Measurements from ENCODE around the gene ACKR2.
"Not testable (repeated sequence)": the region's sequence is repeated elsewhere in the genome, so short reads cannot be mapped to it uniquely, and the experiment has no call there.

Gene ACKR2

GRCh38 chr3:42855547-42856380 is 46.5 kb downstream of the ACKR2 start:
- DNase-seq (ENCODE audit: low read depth in 2 of 2) = no peak

- no peak for DNase-seq (ENCODE audit: low read depth in 2 of 2)
These were observed 47.3 kb downstream of the ACKR2 start for GRCh38 chr3:42856544-42856943.

DNA sequence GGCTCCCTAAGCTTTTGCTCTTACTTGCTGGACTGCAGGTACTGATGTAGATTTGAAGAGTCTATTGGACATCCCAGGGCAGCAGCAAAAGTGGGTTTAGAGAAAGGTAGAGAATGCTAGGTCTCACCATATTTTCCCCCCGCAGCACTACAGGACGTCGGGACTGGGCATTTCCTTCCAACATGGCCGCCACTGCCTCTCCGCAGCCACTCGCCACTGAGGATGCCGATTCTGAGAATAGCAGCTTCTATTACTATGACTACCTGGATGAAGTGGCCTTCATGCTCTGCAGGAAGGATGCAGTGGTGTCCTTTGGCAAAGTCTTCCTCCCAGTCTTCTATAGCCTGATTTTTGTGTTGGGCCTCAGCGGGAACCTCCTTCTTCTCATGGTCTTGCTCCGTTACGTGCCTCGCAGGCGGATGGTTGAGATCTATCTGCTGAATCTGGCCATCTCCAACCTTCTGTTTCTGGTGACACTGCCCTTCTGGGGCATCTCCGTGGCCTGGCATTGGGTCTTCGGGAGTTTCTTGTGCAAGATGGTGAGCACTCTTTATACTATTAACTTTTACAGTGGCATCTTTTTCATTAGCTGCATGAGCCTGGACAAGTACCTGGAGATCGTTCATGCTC is 55.2 kb downstream of the ACKR2 start:
- DNase-seq (ENCODE audit: low read depth in 2 of 2) = no peak

GRCh38 chr3:42865256-42865655 is 56.0 kb downstream of the ACKR2 start:
- DNase-seq (ENCODE audit: low read depth in 2 of 2) = no peak

DNA sequence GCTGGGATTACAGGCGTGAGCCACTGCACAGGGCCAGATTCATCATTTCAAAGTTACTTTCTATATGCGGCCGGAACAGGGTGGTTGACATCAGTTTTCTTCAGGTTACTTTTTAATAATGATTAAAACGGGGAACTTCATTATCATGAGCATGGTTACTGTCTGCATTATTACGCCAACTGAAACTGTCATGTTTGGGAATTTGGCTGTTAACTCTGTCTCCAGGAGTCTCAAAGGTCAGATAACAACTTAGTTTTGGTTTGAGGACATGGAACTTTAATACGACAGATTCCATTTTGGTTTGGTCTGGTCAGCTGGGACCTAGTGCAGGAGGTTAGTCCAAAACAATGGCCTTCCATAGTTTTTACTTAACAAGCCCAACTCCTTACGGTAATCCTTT is 57.9 kb downstream of the ACKR2 start:
- no peak for DNase-seq (ENCODE audit: low read depth in 2 of 2)

DNA sequence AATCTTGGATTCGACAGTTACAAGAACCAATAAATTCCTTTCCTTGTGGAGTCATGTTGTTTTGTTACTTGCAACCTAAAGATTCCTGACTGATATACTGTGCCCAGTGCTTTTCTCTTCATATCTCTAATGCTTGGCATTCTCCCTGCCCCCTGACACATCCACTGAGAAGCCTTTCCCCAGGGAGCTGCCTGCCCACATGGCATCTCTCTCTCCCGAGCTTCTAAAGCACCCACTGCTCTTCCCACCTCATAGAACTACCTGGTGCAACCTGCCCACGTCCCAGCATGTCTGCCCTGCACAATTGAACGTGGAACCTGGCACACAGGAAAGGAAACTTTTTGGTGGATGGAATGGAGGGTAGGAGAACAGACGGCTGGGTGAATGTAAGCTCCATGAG is 59.6 kb downstream of the ACKR2 start:
- DNase-seq (ENCODE audit: low read depth in 2 of 2) = no peak

GRCh38 chr3:42871592-42872196 is 62.4 kb downstream of the ACKR2 start:
- no peak for DNase-seq (ENCODE audit: low read depth in 2 of 2)

GRCh38 chr3:42872718-42873117 is 63.5 kb downstream of the ACKR2 start:
- no peak for DNase-seq (ENCODE audit: low read depth in 2 of 2)

GRCh38 chr3:42873221-42873982 is 64.2 kb downstream of the ACKR2 start:
- DNase-seq (ENCODE audit: low read depth in 2 of 2) = no peak

DNA sequence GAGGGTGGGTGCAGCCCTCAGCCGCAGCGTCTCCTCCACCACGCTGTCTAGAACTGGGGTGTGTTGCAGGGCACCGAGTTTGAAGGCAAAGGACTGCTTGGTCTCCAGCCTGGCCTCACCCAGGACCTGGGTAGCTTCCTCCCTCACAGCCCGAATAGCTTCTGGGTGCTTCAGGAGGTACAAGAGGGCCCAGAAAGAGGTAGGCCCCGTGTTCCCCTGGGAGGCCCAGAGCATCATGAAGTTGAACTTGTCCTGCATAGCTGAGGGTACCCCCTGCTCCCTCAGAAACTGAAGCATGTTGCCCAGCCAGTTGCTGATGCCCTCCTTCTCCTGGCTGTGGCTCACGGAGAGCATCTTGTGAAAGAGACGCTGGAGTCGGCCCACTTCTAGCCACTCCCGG is 65.5 kb downstream of the ACKR2 start:
- no peak for DNase-seq (ENCODE audit: low read depth in 2 of 2)

DNA sequence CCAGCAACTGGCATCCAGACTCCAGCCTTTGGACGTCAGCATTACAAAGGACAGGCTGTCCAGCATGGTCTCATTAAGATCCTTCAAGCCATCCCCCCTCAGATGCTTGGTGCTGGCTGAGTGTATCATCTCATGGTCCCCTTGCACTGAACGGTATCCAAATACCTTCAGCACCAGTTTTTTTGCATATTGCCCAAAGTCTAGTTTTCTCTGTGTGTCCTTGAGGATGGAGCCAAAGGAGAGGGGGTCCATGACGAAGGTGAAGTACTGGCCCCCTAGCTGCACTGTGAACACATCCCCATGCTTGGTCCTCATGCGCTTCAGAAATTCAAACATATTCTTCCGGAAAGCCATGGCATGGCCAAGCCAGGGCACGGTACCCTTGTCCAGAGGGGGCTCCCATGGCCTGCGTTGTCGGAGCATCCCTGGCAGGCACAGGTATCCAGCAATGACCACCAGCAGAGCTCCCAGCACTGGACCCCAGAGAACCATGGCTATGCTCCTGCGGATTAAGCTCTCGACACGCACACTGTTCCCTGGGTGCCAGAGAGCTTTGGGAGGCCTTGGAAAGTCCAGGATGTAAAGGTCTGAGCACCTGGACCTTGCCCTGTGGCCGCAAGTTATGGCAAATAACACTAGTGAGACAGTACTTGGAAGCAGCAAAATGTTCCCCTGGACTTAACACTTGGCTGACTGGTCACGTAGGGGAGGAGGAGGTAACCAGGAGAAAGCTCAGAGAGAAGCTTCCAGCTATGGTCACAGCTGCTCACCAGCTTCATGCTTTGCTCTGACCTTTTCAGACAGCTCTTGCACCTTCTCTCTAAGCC is 66.3 kb downstream of the ACKR2 start, which contains the start of gene CYP8B1:
Gene CYP8B1, minus strand, starts transcription at position 555 of the 827 bp plus-strand sequence. Its CDS starts 63 bp downstream, at position 492.
- no peak for DNase-seq (ENCODE audit: low read depth in 2 of 2)

DNA sequence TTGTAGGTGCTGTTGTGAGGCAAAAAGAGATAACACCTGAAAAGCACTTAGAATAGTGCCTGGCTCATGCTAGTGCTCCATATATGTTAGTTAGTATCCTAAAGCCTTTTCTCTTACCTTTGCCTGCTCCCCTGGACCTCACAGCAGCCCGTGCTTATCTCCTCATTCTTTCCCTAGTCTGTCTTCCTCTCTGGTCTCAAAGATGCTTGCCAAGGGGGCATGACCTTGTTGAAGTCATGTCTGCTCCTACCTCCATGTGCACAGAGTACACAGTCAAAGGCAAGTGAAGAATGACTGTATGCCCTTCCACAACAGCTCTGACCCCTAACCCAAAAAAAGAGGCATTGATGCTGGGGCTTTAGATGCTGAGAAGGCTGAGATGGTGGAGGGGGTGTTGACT is 67.2 kb downstream of the ACKR2 start:
- DNase-seq (ENCODE audit: low read depth in 2 of 2) = no peak

- DNase-seq (ENCODE audit: low read depth in 2 of 2) = no peak
These were observed 67.9 kb downstream of the ACKR2 start for GRCh38 chr3:42876940-42877720.

- no peak for DNase-seq (ENCODE audit: low read depth in 2 of 2)
These were observed 68.6 kb downstream of the ACKR2 start for GRCh38 chr3:42877881-42878280.

- no peak for DNase-seq (ENCODE audit: low read depth in 2 of 2)
These were observed 70.9 kb downstream of the ACKR2 start for GRCh38 chr3:42880183-42880582.

DNA sequence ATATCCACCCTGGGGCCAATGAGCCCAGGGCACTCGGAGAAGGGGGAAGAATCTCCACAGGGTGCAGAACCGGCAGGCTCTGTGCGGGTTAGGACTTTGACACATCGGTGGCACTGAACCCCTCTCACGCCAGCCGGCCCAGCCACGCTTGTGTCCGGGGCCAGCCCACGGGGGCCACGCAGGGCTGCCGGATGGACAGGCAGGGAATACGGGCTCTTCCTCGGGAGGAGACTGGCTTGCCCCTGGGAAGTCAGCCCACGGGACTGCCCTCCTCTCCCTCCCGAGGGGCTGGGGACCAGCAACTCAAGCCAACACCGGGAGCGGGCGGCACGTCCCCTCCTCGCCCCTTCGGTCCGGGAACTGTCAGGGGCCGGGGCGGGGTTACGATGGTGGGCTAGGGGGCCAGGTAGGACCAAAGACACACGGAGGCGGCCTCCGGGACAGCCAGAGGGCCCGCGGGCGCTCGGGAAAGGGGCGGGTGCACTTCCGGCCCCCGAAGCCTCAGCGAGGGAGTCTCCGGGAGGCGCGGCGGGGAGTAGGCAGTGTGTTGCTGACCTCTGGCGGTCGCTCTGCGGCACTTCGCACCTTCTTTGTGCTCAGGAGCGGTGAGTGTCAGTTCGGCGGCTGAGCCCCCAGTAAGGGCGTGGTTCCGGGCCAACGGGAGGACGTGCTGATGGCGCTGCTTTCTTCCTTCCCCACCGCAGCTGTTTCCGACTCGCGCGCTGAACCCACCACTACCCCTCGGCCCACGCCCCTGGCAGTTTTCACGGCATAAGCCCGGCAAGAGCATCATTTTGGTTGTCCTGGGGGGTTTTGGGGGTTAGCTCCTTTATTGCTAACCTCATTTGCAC is 71.6 kb downstream of the ACKR2 start:
- DNase-seq (ENCODE audit: low read depth in 2 of 2) = peak; percentile 62 to 68

- DNase-seq (ENCODE audit: low read depth in 2 of 2) = not testable (repeated sequence)
These were observed 74.1 kb downstream of the ACKR2 start for GRCh38 chr3:42883251-42883930.

DNA sequence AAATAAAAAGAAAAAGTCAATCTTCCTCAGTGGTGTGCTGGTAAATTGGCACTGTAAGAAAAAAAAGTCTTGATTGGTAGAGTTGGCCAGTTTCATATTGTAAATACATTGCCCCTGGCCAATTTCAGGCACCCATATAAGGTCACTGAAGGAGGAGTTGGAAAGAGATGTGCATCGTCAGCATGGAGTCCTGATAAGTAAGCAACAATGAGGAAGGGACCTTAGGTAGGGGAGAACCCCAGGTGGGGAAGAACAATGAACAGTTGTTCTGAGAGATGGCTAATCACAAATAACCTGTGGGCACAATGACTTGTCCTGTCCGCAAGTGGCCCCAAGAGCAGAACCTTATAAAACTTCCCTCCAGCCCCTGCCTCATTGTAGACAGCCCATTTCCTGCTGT is 75.1 kb downstream of the ACKR2 start:
- no peak for DNase-seq (ENCODE audit: low read depth in 2 of 2)

- no peak for DNase-seq (ENCODE audit: low read depth in 2 of 2)
These were observed 77.1 kb downstream of the ACKR2 start for GRCh38 chr3:42886294-42886822.

Measured in stimulated activated CD4-positive, alpha-beta T cell treated with anti-CD3 and anti-CD28 coated beads, Interleukin-1b, Interleukin-23, amount 100 ng/mL, for 1 hour (primary cell).